ENCODE measurements around the gene ZNRF3. TPM values are rescaled to one million over a fixed set of nuclear protein-coding genes. Genes with fewer than 3 reads are reported as not detected.

Gene ZNRF3
- total RNA-seq, 1 donor from 2014 or later: 0.69 TPM

DNA sequence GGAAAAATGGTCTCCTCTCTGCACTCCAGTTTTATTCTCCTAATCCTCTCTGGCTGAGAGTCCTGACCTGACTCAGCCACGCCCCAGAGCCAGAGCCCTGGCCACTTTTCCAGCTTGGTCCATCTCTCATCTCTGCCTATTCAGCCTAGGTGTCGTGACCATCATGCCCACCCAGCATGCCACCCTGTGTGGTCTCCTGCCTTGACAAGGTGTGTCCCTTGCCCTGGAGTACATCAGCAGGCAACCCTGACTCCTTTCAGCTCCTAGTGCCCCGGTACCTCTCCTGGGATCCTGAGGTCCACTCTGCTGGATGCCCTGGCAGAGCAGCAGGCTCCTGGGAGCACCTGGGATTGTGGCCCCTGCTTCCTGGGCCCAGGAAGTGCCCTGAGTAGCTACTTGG is 52.8 kb downstream of the ZNRF3 start:
- TF ChIP-seq, protein P1, sequence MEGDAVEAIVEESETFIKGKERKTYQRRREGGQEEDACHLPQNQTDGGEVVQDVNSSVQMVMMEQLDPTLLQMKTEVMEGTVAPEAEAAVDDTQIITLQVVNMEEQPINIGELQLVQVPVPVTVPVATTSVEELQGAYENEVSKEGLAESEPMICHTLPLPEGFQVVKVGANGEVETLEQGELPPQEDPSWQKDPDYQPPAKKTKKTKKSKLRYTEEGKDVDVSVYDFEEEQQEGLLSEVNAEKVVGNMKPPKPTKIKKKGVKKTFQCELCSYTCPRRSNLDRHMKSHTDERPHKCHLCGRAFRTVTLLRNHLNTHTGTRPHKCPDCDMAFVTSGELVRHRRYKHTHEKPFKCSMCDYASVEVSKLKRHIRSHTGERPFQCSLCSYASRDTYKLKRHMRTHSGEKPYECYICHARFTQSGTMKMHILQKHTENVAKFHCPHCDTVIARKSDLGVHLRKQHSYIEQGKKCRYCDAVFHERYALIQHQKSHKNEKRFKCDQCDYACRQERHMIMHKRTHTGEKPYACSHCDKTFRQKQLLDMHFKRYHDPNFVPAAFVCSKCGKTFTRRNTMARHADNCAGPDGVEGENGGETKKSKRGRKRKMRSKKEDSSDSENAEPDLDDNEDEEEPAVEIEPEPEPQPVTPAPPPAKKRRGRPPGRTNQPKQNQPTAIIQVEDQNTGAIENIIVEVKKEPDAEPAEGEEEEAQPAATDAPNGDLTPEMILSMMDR (IDR thresholded peaks at IDR 0.05): no peak
- Mint-ChIP-seq H3K4me3 (no peak overlapping the region), H3K27ac (no peak overlapping the region), H3K4me1 (no peaks in the 10 kb centered on the region), H3K27me3 (peaks cover 26% of the 10 kb centered on the region), H3K9me3 (no peaks in the 10 kb centered on the region), H3K36me3 (ENCODE audit: low read depth) (no peaks in the 10 kb centered on the region)
- POLR2A ChIA-PET: no interaction called here
- DNase-seq: no peak
- CTCF ChIA-PET: no interaction called here
- intact Hi-C loops (cut with micrococcal nuclease): no loop called here
- no peak for ATAC-seq (ENCODE audit: low read depth)

- Mint-ChIP-seq H3K27me3 (peaks cover 33% of the 10 kb centered on the region), H3K4me3 (no peak overlapping the region), H3K9me3 (no peaks in the 10 kb centered on the region), H3K27ac (no peak overlapping the region), H3K4me1 (no peaks in the 10 kb centered on the region), H3K36me3 (ENCODE audit: low read depth) (no peaks in the 10 kb centered on the region)
- ChIA-PET CTCF (no interaction called here), POLR2A (no interaction called here)
- TF ChIP-seq, protein P1 (IDR thresholded peaks at IDR 0.05): no peak
- DNase-seq (no peak), ATAC-seq (ENCODE audit: low read depth) (no peak)
- intact Hi-C loops (cut with micrococcal nuclease): no loop called here
Observed at GRCh38 chr22:28937206-28938025, 54.0 kb downstream of the ZNRF3 start.

GRCh38 chr22:28938286-28938833 is 55.0 kb downstream of the ZNRF3 start:
- Mint-ChIP-seq H3K9me3 (no peaks in the 10 kb centered on the region), H3K36me3 (ENCODE audit: low read depth) (no peaks in the 10 kb centered on the region), H3K27ac (no peak overlapping the region), H3K4me1 (no peaks in the 10 kb centered on the region), H3K4me3 (no peak overlapping the region), H3K27me3 (peaks cover 31% of the 10 kb centered on the region)
- ATAC-seq (ENCODE audit: low read depth) (no peak), DNase-seq (no peak)
- ChIA-PET POLR2A (no interaction called here), CTCF (no interaction called here)
- intact Hi-C loops (cut with micrococcal nuclease): no loop called here
- TF ChIP-seq, protein P1 (IDR thresholded peaks at IDR 0.05): no peak

DNA sequence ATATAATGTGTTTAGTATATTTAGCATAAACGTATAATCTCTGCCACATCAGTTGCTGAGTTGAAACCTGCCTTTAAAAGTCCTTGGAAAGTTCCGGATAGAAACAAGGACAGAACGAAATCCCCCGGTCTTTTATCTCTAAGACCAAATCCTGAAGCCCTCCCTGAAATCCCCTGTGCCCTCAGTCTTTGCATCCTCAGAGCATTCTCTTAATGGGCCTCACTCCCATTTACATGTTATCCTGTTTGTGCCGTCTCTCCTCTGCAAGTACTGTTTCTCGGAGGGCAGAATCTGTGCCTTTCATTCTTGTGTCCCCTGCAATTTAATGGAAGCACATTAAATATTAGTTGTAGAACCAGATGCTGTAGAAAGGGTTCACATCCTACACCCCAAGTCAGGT is 56.0 kb downstream of the ZNRF3 start:
- no peak for DNase-seq
- intact Hi-C loops (cut with micrococcal nuclease): no loop called here
- Mint-ChIP-seq H3K4me3 (no peak overlapping the region), H3K27me3 (peaks cover 27% of the 10 kb centered on the region), H3K9me3 (no peaks in the 10 kb centered on the region), H3K36me3 (ENCODE audit: low read depth) (no peaks in the 10 kb centered on the region), H3K27ac (no peak overlapping the region), H3K4me1 (no peaks in the 10 kb centered on the region)
- ChIA-PET CTCF (no interaction called here), POLR2A (no interaction called here)
- TF ChIP-seq, protein P1 (IDR thresholded peaks at IDR 0.05): no peak
- no peak for ATAC-seq (ENCODE audit: low read depth)

DNA sequence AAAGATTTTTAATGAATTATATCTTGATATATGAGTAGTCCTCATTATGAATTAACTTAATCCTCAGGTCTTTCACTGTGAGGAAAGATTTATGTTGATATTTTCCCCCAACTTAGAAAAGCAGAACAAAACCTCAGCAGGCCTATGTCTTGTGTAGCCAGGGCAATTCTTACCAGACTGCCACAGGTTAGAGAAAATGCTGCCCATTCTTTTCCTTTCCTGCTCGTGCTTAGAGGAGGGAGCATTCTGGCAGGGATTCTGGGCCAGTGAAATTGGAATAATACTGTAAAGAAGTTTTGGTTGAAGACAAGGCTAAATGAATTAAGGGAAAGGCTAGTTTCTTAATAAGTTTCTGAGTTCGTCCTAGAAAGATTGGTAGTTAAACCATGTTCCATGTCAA is 56.6 kb downstream of the ZNRF3 start:
- H3K27ac Mint-ChIP-seq: no peak overlapping the region
- POLR2A ChIA-PET: no interaction called here
- H3K4me1 Mint-ChIP-seq: no peaks in the 10 kb centered on the region
- no peaks in the 10 kb centered on the region for H3K36me3 Mint-ChIP-seq (ENCODE audit: low read depth)
- no peaks in the 10 kb centered on the region for H3K9me3 Mint-ChIP-seq
- intact Hi-C loops (cut with micrococcal nuclease): no loop called here
- peaks cover 28% of the 10 kb centered on the region for H3K27me3 Mint-ChIP-seq
- no peak overlapping the region for H3K4me3 Mint-ChIP-seq
- CTCF ChIA-PET: no interaction called here
- ATAC-seq (ENCODE audit: low read depth) (no peak), DNase-seq (no peak)
- TF ChIP-seq, protein P1 (IDR thresholded peaks at IDR 0.05): no peak

Measured in activated B cell treated with CpG ODN at 0.5 μM for 24 hours (primary cell).